ENCODE results near the gene ZNF316. TPM values are rescaled to one million over a fixed set of nuclear protein-coding genes. Genes with fewer than 3 reads are reported as not detected.

The ZNF316 gene
- total RNA-seq, 2 donors from 2014 or later = 54.4 to 64.6 TPM

DNA sequence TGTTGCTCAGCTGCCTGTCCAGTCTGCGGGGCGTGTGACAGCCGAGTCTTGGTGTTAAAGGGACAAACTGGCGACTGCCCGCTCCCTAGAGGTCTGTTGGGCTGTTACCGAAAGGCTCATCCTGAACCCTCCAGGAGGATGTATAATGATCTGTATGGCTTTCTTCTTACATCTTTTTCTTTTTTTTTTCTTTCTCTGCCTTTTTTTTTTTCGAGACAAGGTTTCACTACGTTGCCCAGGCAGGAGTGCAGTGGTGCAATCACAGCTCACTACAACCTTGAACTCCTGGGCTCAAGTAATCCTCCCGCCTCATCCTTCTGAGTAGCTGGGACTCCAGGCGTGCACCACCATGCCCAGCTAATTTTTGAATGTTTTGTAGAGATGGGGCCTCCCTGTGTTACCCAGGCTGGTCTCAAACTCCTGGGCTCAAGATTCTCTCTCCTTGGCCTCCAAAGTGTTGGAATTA is 46.4 kb upstream of the ZNF316 start:
- Histone ChIP-seq H3K27ac (peak overlapping the region; percentile 81 to 82), H3K36me3 (peaks cover 39% of the 10 kb centered on the region), H3K4me3 (peak overlapping the region; percentile 95), H3K9me3 (no peaks in the 10 kb centered on the region), H3K4me1 (ENCODE audit: control insufficient read depth in 1 of 2, low read depth in 2 of 2) (peaks cover 11 to 24% of the 10 kb centered on the region in 2 donors), H3K27me3 (replicated peaks; ENCODE audit: insufficient read depth) (no peaks in the 10 kb centered on the region)
- no peak for TF ChIP-seq CTCF (IDR thresholded peaks at IDR 0.05)
- ATAC-seq (ENCODE audit: insufficient number of reproducible peaks, low FRiP score, low read depth) = no peak
- DNase-seq (ENCODE audit: low spot score) = no peak

GRCh38 chr7:6600093-6600492 is 37.0 kb upstream of the ZNF316 start:
- Histone ChIP-seq H3K9me3 (no peaks in the 10 kb centered on the region), H3K4me1 (ENCODE audit: control insufficient read depth in 1 of 2, low read depth in 2 of 2) (no peaks in the 10 kb centered on the region), H3K36me3 (peaks cover 63% of the 10 kb centered on the region), H3K27ac (no peak overlapping the region), H3K4me3 (no peak overlapping the region), H3K27me3 (replicated peaks; ENCODE audit: insufficient read depth) (no peaks in the 10 kb centered on the region)
- DNase-seq (ENCODE audit: low spot score) (no peak), ATAC-seq (ENCODE audit: insufficient number of reproducible peaks, low FRiP score, low read depth) (no peak)
- no peak for TF ChIP-seq CTCF (IDR thresholded peaks at IDR 0.05)

- Histone ChIP-seq H3K36me3 (peaks cover 45% of the 10 kb centered on the region), H3K9me3 (no peaks in the 10 kb centered on the region), H3K4me1 (ENCODE audit: control insufficient read depth in 1 of 2, low read depth in 2 of 2) (no peaks in the 10 kb centered on the region), H3K27ac (no peak overlapping the region), H3K4me3 (no peak overlapping the region), H3K27me3 (replicated peaks; ENCODE audit: insufficient read depth) (no peaks in the 10 kb centered on the region)
- ATAC-seq (ENCODE audit: insufficient number of reproducible peaks, low FRiP score, low read depth) (no peak), DNase-seq (ENCODE audit: low spot score) (no peak)
- no peak for TF ChIP-seq CTCF (IDR thresholded peaks at IDR 0.05)
Observed at GRCh38 chr7:6604458-6604857, 32.7 kb upstream of the ZNF316 start.

DNA sequence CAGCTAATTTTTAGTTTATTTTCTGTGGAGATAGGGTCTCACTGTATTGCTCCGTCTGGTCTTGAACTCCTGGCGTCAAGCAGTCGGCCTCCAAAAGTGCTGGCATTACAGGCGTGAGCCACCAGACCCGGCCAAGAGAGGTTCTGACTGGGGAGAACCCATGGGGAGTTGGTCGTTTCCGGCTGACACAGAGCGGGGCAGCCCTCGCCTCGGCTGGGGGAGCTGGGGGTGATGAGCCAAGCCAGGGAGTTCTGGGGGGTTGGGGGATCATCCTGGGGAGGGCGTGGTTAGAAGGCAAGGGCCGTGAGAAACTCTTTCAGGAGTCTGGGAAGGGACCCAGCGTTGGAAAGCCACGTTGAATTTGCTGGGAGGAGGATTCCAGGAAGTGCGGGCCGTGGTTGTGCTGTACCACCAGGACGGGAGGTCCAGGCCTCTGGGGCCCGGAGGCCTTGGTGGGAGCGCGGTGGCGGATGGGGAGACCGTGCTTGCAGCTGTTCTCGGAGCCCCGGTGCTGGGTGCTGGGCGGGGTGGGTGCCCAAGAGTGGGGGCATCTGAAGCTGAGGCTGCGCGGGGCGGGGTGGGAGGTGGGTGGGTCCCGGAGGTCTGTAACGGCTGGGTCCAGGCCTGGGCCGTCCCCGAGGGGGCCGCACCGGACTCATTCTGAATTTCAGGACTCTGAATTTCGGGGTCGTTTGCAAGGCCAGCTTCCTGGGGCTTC is 30.1 kb upstream of the ZNF316 start:
- no peak for ATAC-seq (ENCODE audit: insufficient number of reproducible peaks, low FRiP score, low read depth)
- H3K9me3 ChIP-seq = no peaks in the 10 kb centered on the region
- H3K36me3 ChIP-seq = peaks cover 29% of the 10 kb centered on the region
- H3K4me3 ChIP-seq = no peak overlapping the region
- H3K4me1 ChIP-seq (ENCODE audit: control insufficient read depth in 1 of 2, low read depth in 2 of 2) = no peaks in the 10 kb centered on the region
- no peak overlapping the region for H3K27ac ChIP-seq
- DNase-seq (ENCODE audit: low spot score) = no peak
- TF ChIP-seq CTCF (IDR thresholded peaks at IDR 0.05) = no peak
- H3K27me3 ChIP-seq (replicated peaks; ENCODE audit: insufficient read depth) = no peaks in the 10 kb centered on the region

- Histone ChIP-seq H3K4me1 (ENCODE audit: control insufficient read depth in 1 of 2, low read depth in 2 of 2) (no peaks in the 10 kb centered on the region), H3K36me3 (peaks cover 27% of the 10 kb centered on the region), H3K4me3 (no peak overlapping the region), H3K27me3 (replicated peaks; ENCODE audit: insufficient read depth) (no peaks in the 10 kb centered on the region), H3K9me3 (no peaks in the 10 kb centered on the region), H3K27ac (no peak overlapping the region)
- TF ChIP-seq CTCF (IDR thresholded peaks at IDR 0.05) = no peak
- ATAC-seq (ENCODE audit: insufficient number of reproducible peaks, low FRiP score, low read depth) (no peak), DNase-seq (ENCODE audit: low spot score) (no peak)
Observed at GRCh38 chr7:6607651-6608051, 29.5 kb upstream of the ZNF316 start.

All from thoracic aorta (tissue), 2 donors.